ACHN (cell line): Measurements from ENCODE around the gene LANCL2.
A peak's percentile ranks its signal among the peaks of the same experiment; 100 is the strongest.
"Not testable (repeated sequence)": the region's sequence is repeated elsewhere in the genome, so short reads cannot be mapped to it uniquely, and the experiment has no call there.

ENCODE experiments used
- DNase-seq: peaks from one replicate; pipeline ENCODE4 v3.0.0-alpha.2; 2015
- in situ Hi-C: cut with HindIII; loops from 2 replicates; pipeline ENCODE4 v1.10.0; 2017; ENCODE audit warnings: low sequenced_read_pairs, low pct_ligation_motif_present, low pct_unique_long_range_greater_than_20kb

The LANCL2 gene

DNA sequence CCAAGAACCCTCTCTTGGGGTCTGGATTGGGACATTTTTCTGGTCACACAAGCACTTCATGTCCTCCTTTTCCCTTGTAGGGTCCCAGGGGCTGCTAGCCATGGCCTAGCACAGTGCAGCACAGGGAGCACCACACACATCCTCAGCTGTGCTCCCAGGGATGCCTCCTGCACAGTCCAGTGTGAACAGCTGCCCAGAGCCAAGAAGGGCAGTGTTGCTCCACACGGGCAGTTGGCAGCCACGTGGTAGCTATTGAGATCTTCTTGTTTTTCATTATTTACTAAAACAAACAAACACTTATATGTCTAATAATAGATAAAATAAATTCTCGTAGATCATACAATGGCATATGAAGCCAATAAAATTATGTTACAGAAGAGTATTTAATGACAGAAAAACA, 13.9 kb upstream of the LANCL2 start:
- in situ Hi-C loops, result no loop called here
- no peak for DNase-seq

DNA sequence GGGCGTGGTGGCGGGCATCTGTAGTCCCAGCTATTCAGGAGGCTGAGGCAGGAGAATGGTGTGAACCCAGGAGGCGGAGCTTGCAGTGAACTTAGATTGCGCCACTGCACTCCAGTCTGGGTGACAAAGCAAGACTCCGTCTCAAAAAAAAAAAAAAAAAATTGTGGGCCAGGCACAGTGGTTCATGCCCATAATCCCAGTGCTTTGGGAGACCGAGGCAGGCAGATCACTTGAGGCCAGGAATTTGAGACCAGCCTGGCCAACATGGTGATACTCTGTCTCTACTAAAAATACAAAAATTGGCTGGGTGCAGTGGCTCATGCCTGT, 12.2 kb upstream of the LANCL2 start:
- DNase-seq, in situ Hi-C loops: not testable (repeated sequence)

DNA sequence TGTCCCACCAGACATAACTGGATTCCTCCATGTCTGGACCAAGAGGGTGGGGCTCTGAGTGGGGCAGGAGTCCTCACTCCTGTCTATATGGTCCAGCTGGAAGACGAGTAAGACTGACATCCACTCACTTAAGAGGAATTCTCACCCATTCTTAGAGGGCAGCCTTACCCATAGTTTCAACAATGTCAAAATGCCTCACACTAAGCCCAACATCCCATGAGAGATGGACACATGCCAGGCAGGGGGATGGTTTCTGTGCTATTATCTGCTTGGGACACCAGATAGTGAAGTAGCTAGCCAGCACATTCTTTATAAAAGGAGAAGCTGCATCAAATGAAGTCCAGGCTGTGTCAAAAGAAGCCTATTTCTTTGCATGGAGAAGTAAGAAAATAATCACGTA, 4.7 kb upstream of the LANCL2 start:
- DNase-seq, result no peak
- in situ Hi-C loops, result no loop called here

DNA sequence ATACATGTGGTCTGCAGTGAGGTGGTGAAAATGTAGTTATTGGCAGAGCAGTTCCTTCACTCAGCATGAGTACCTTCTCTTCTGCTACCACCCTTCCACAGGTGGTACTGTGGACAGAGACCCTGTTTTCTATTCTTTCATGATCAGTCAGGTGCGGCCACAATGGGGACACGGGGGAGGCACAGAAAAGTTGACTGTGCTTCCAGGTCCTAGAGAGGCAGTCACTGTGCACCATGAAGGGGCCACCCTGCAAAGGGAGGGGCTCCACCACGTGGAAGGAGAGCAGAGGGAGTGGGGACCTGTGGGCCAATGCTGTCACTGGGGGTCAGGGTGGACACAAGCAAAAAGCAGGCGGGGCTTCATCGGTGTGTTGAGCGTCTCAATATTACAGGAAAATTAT, 3.6 kb upstream of the LANCL2 start:
- DNase-seq, result no peak

DNA sequence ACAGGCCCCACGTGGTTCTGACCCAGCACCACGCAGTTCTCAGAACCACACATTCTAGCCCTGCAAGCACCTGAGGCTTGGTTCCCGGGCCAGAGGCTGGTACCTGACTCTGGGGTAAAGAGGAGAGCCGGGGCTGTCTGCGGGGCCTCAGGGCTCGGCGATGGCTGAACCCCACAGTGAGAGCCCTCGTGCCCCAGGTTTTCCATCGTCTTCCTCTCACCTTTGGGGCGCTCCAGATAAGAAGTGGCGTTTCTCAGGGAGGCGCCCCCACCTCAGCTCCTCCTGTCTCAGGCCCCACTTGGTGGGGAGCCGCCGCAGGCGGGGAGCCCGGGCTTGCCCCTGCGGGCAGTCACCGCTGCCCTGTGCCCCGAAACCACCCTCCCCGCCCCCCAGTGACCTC, 2.2 kb upstream of the LANCL2 start:
- no peak for DNase-seq
- in situ Hi-C loops, result no loop called here

More for the DNA sequence above, 3.6 kb upstream of the LANCL2 start:
- in situ Hi-C loops, result no loop called here

DNA sequence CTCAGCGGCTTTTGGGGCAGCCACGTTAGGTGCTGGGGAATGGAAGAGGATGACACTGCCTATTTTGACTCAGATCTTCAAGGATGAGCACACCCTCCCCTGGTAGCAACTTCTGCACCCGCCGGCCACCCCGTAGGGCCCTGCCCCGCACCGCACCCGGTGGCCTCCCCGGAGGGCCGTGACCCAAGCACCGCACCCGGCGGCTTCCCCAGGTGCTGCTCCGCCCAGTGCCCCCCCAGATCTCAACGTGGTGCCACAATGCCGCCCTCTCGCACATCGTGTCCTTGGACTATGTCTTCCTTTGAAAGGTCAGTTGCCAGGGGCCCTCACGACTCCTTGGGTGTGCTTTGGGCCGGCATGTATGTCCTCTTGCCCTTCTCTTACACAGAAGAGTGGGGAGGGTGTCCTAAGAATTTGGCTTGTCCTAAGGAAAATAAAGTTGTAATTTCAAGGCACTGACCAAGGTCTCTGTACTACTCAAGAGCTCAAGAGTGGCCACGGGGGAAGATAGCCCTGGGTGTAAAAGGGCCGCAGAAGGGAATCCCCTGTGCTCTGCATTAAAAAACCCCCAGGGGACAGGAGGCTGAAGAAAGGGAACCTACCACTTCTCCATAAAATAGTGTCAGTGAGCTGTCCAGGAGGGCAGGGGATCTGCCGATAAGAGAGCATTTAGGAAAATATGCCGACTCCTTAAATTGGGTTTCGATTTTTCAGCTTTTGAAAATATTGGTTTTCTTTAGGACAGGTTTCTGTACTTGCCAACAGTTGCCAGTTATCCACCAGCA, 1.6 kb upstream of the LANCL2 start:
- no peak for DNase-seq
- in situ Hi-C loops, result no loop called here

DNA sequence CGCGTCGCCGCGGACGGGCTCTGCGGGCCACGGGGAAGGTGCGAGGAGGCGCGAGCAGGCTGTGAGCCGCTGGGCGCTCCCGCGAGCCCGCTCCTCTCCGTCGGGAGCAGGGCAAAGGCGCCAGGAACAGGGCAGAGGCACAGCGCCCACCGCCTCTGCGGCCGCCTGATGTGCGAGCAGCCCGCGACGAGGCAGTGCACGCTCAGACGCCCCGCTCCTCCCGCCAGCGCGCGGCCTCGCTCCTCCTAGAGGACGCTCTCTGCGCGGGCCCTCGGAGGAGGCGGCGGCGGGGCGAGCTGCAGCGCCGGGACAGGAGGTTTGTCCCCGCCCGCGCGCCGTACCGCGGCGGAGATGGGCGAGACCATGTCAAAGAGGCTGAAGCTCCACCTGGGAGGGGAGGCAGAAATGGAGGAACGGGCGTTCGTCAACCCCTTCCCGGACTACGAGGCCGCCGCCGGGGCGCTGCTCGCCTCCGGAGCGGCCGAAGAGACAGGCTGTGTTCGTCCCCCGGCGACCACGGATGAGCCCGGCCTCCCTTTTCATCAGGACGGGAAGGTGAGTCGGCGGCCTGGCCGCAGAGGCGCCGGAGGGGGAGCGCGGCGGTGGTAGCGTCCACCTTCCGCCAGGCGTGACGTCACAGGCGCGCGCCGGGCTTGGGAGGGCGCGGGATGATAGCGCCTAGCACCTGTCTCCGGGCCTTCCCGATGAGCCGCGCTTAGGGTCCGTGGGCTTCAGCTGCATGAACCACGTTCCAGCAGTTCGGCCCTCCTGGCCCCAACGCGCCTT, 731 bp downstream of the LANCL2 start:
- peak; percentile 99 for DNase-seq
- in situ Hi-C loops, result no loop called here

DNA sequence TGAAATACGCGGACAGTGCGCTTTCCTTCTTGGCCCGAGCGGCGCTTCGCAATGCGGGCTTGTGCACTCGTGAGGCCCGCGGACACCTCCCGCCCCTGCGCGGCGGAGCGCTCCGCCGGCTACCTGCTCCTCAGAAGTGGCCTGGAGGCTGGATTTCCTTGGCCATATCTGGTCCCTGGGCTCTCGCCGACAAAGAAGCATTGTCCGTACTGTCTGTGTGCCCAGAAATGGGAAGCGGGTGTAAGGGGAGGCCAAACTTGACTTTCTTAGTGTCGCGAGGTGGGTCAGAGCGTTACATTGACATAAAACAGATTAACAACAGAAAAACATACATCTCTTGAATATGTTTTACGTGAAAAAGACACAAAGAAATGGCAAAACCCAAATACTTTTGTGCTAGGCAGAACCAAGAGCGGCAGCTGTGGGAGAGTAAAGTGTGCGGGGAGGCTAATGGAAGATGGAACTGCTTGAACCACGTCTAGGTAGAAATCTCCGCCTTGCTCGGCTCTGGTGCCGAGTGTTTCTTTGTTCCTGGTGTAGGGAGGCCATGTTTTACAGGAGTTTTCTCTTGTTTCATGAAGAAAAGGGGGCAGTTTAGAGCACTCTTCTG, 1.4 kb downstream of the LANCL2 start:
- in situ Hi-C loops, result no loop called here
- DNase-seq, result peak; percentile 59

DNA sequence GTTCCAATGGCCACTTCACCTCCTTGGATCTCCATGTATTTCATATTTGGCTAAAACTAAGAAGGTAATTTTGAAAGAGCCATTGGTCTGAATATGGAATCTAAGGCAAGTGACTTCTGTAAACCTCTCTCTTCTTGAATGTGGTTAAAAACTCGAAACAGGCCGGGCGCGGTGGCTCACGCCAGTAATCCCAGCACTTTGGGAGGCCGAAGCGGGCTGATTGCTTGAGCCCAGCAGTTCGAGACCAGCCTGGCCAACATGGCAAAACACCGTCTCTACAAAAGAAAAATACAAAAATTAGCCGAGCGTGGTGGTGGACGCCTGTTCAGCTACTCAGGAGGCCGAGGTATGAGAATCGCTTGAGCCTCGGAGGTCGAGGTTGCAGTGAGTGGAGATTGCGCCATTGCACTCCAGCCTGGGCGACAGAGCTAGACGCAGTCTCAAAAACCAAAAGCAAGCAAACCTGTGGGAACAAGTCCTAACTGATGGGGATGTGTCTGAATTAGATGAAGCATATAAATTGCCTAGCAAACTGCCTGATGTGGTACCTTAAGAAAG, 2.2 kb downstream of the LANCL2 start:
- DNase-seq, result no peak
- in situ Hi-C loops, result no loop called here

DNA sequence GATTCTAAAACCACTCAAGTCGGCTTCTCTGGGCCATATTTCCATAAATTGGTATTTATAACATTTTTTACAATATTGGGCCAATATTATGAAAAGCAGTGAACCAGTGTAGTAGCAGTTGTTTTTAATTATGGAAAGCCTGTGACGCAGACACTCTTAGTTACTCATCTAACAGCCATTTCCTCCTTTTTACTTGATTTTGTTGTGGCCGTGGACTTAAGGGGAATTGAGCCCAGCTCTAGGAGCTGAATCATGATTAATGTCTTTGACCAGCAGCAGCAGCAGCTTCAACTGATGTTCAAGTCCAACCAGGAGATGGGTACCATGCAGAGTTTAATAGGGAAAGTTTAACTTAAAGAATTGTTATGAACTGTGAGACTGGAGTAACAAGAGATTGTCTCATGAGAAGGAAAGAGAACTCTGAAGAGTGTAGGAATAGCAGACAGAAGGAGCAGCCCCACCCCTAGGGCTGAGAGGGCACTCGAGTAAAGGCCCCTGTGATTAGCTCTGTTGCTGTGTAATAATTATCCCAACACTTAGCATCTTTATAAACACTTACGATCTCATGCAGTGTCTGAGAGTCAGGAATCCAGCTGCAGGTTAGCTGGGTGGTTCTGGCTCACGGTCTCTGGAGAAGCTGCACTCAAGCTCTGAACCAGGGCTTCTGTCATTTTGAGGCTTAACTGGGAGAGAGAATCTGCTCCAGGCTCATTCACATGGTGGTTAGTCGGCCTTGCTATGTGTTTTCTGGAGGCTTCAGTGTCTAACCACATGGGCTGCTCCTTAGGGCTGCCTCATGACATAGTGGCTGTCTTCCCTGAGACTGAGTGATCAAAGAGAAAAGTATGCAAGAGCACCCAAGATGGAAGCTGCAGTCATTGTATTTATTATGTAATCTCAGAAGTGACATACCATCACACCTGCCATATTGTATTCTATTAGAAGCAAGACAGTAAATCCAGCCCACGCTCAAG, 4.6 kb downstream of the LANCL2 start:
- in situ Hi-C loops, result no loop called here

DNA sequence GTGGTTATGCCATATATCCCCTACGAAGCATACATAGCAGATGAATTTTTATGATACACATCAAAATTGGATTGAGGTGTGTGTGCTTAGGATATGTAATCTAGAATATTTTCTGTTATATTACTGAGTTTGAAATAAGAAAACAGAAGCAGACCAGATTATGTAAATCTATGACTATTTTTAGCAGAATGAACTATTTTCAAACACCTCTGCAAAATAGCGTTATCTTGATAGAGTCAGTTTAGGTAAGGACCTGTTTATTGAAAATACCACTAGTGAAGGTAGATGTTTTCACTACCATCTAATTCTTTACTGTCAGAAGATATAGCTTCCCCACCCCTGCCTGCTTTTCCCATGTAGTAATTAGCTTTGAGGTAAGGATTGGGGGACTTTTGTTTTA, 9.1 kb downstream of the LANCL2 start:
- in situ Hi-C loops, result no loop called here
- no peak for DNase-seq

More for the DNA sequence above, 4.6 kb downstream of the LANCL2 start:
- DNase-seq, result no peak

DNA sequence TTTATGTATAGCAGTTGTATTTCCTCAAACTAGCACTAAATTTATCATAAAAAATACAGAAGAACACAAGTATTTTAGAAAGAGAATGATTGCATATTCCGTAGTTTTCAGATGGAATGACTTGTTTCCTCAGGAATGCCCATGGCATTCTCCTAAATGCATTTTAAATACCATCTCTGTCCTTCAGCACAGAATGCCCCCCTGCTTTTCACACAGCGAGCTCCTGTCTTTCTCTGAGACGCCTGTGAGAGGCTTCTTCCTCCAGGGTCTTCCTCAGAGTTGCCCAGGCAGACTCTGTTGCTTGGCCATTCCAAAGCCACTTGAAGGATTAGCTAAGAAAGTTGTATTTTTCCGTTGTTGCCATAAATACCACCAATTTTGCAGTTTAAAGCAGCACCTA, 10.1 kb downstream of the LANCL2 start:
- DNase-seq, result no peak
- in situ Hi-C loops, result no loop called here

DNA sequence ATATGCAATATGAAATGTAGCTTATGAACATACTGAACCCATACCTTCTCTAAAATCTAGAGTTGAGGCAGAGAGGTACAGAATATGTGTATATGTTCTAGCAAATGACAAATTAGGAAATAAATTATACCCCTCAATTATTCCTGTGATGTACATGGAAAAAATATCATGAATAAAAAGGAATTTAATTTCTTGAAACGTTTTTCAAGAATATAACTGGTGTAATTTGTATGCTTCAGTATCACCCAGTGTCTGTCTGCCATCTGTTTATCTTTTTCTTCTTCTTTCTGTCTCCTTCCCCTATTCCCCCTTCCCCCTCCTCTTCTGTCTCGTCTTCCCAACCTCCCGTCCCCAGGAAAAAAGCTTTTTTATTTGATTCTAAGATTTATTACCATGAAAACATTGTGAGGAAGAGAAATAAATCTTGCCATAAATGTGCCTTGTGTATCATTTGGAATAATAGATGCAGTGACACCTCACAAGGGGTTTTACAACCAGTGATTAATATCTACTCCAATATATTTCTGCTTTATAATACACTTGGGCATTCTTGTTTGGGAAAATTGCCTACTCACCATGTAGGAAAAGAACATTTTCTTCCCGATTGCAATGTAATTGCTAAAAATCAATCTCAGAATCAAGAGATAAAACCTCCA, 12.2 kb downstream of the LANCL2 start:
- DNase-seq, result no peak
- in situ Hi-C loops, result no loop called here

DNA sequence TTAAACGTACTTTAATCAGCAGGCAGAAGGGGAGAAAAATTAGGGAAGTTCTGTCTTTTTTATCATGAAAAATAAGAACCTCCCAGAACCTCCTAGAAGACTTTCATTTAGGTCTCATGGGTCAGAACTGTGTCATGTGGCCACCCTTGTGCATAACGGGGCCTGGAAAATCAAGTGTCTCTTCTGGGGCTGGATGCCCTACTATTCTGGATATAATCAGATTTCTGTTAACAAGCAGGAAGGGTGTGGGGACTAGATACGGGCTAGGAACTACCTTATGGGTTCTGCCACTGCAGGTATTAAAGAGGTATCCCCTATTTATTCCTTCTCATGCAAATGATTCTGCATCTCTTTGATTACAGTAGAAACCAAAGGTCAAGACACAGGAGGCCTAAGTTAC, 14.1 kb downstream of the LANCL2 start:
- in situ Hi-C loops, result no loop called here
- DNase-seq, result no peak

DNA sequence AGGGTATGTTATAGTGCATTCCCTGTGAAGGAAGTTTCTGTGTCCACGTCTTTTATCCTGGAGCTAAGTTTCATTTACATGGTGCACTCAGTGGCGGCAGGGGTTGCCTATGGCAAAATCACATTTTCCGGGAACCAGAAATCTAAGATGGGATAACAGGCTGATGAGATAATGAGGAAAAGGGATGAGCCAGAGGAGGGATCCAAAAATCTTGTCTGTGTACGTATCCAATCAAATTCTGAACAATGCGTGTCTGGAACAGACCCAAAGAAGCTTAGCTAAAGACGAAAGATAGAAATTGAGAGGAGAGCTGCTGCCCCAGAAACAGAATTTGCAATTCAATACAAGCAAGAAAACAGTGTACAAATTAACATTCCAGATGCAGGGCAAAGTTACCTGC, 16.1 kb downstream of the LANCL2 start:
- DNase-seq, result no peak
- in situ Hi-C loops, result no loop called here

DNA sequence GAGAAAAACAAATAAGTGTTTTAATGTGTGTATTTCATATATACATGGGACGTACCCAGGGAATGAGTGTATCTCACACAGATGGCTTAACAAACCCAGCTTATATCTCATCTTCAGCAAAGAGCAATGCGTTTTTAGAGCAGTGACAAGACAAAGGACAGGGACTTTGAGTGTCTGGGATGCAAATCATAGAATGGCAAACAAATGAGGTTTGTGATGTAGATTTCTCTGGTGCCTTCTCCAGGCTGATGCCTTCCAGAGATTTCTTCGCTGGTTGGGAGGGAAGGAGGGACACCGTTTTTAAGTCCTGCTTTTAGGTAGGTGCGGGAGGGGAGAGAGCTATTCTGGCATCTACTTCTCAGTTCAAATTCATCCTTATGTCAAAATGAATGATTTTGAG, 16.6 kb downstream of the LANCL2 start:
- no peak for DNase-seq
- in situ Hi-C loops, result no loop called here

DNA sequence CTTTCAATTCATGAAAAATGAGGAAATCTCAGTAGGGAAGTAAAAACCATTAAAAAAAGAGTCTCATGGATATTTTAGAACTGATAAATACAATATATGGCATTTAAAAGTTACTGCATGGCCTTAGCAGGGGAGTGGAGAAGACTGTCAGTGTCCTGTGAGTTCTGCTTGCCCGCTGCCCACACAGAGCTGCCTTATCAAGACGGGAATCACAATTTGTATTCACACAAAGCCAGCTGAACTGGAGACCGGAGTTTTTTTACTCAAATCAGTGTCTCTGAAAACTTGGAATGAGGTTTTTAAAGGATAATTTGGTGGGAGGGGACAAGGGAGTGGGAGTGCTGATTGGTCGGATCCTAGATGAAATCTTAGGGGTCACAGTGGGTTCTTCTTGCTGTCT, 17.1 kb downstream of the LANCL2 start:
- no peak for DNase-seq
- in situ Hi-C loops, result no loop called here

DNA sequence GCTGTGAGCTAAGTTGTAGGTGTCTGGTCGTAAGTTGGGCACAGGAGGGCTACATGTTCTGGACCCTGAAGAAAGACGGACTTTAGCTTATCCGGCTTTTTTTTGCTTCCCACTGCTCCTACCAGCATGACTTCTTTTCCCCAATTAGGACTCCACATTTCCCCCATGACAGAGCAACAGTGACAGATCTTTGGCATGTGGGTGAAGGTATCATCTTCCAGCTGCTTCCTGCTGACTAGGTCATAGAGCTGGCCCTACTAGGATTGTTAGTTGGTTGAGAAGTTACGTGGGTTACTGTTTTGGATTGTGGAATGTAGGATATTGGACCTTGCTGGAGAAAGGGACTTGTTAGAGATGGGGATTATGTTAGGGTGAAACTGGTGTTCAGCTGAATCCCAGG, 21.4 kb downstream of the LANCL2 start:
- in situ Hi-C loops, result no loop called here
- no peak for DNase-seq
